ENCODE results near the gene BLTP3A. TPM values are rescaled to one million over a fixed set of nuclear protein-coding genes. Genes with fewer than 3 reads are reported as not detected.

Gene BLTP3A
- total and polyA plus RNA-seq, 2 of the 8 experiments (the other 6 are each of a cell fraction or from before 2014, with no cell fraction given), result 8.5 to 17.2 TPM

GRCh38 chr6:34804543-34804942, 12.7 kb downstream of the BLTP3A start:
- H3K4me2 ChIP-seq (ENCODE audit: insufficient read depth in 1 of 2, low read depth in 2 of 2, low read length in 2 of 2), result no peak overlapping the region
- no peak overlapping the region for H3K27ac ChIP-seq (ENCODE audit: low read depth, low read length)
- H3K23me2 ChIP-seq (ENCODE audit: low read depth, low read length), result no peaks in the 10 kb centered on the region
- TF ChIP-seq TAF7 (optimal IDR thresholded peaks at IDR 0.05; ENCODE audit: borderline replicate concordance, low read depth, low read length) (no peak), JUN (IDR thresholded peaks at IDR 0.05; ENCODE audit: low read depth, low read length) (no peak), PHF8 (conservative IDR thresholded peaks at IDR 0.05; ENCODE audit: low read depth, low read length) (no peak), KDM4A (IDR thresholded peaks at IDR 0.05; ENCODE audit: low read depth, low read length, severe bottlenecking) (no peak), SRF (IDR thresholded peaks at IDR 0.05; ENCODE audit: low read depth, low read length) (no peak), HDAC6 (IDR thresholded peaks at IDR 0.05; ENCODE audit: low read depth, low read length) (no peak), CREB1 (IDR thresholded peaks at IDR 0.05) (no peak), SP4 (IDR thresholded peaks at IDR 0.05; ENCODE audit: low read length) (no peak), EZH2 (IDR thresholded peaks at IDR 0.05; ENCODE audit: low read depth, low read length, severe bottlenecking) (no peak), HDAC2 (IDR thresholded peaks at IDR 0.05; ENCODE audit: borderline replicate concordance in 1 of 2, low read depth in 2 of 2, low read length in 2 of 2) (no peak), CEBPB (IDR thresholded peaks at IDR 0.05; ENCODE audit: low read depth, low read length) (no peak), TAF1 (IDR thresholded peaks at IDR 0.05; ENCODE audit: low read depth, low read length) (no peak), RBBP5 (IDR thresholded peaks at IDR 0.05; ENCODE audit: borderline replicate concordance, low read depth, low read length) (no peak), JUND (IDR thresholded peaks at IDR 0.05; ENCODE audit: low read length) (no peak), SIRT6 (IDR thresholded peaks at IDR 0.05; ENCODE audit: low read length) (no peak), CBX8 (IDR thresholded peaks at IDR 0.05; ENCODE audit: borderline replicate concordance, low read depth, low read length) (no peak), CHD1 (IDR thresholded peaks at IDR 0.05; ENCODE audit: low read depth, low read length) (no peak)
- H3K4ac ChIP-seq (replicated peaks; ENCODE audit: insufficient read length, low read depth, low read length), result no peak overlapping the region
- no peak overlapping the region for H4K5ac ChIP-seq (ENCODE audit: insufficient read length, low read depth, low read length)
- no peak overlapping the region for H2BK5ac ChIP-seq (ENCODE audit: low read depth, low read length)
- peaks cover 0 to 57% of the 10 kb centered on the region in 2 experiments; a peak in 2 of 4 replicates for H3K79me2 ChIP-seq (ENCODE audit: control insufficient read depth in 1 of 2, insufficient read depth in 2 of 2, low read length in 2 of 2)
- H3K18ac ChIP-seq (ENCODE audit: extremely low read depth, low read length), result no peak overlapping the region
- ChIA-PET CTCF (ENCODE audit: partially characterized antibody) (interaction anchor here (0.5 to 1.5 kb wide), 3 partner anchors 9 to 389 kb away, joined by 3 to 9 read pairs (median 3); no protein-coding TSS in a partner anchor), POLR2A (ENCODE audit: partially characterized antibody) (interaction anchor here (7.2 to 8.9 kb wide), 2 partner anchors 9 to 12 kb away, joined by 40 to 65 read pairs; partner anchors contain the start of gene BLTP3A)
- H3K36me3 ChIP-seq (ENCODE audit: control insufficient read depth in 2 of 4, insufficient read depth in 4 of 4, low read length in 3 of 4), result no peaks in the 10 kb centered on the region
- H2AFZ ChIP-seq (ENCODE audit: low read length), result no peak overlapping the region
- FAIRE-seq (no peak), DNase-seq (ENCODE audit: low read depth in 1 of 2, low spot score in 2 of 2) (no peak)
- H3K4me1 ChIP-seq (replicated peaks in 1 of 4; ENCODE audit: control insufficient read depth in 3 of 4, insufficient read depth in 4 of 4, low read length in 3 of 4), result no peaks in the 10 kb centered on the region
- H2AK5ac ChIP-seq (ENCODE audit: low read depth, low read length), result no peak overlapping the region
- H4K91ac ChIP-seq (replicated peaks; ENCODE audit: insufficient read length, low read length), result no peak overlapping the region
- H4K8ac ChIP-seq (ENCODE audit: extremely low read depth, insufficient read depth, low read length), result no peak overlapping the region
- peaks cover 0 to 2% of the 10 kb centered on the region in 2 experiments for H4K20me1 ChIP-seq (replicated peaks in 1 of 2; ENCODE audit: control insufficient read depth in 1 of 2, insufficient read depth in 2 of 2, low read length in 2 of 2)
- peaks cover 7% of the 10 kb centered on the region; the same call in 1 of the 2 replicates for H3K79me1 ChIP-seq (ENCODE audit: low read depth, low read length)
- H2BK20ac ChIP-seq (ENCODE audit: low read length), result no peak overlapping the region
- H3K56ac ChIP-seq (replicated peaks; ENCODE audit: insufficient read length, low read depth, low read length), result no peak overlapping the region
- H3K27me3 ChIP-seq (replicated peaks in 1 of 4; ENCODE audit: control insufficient read depth in 3 of 4, extremely low read depth in 1 of 4, insufficient read depth in 3 of 4, low read length in 3 of 4), result no peaks in the 10 kb centered on the region
- H3K23ac ChIP-seq (ENCODE audit: insufficient read length), result no peak overlapping the region
- H3K14ac ChIP-seq (ENCODE audit: insufficient read length), result no peak overlapping the region
- no peak overlapping the region for H2BK120ac ChIP-seq (replicated peaks; ENCODE audit: low read depth, low read length)
- H3K9ac ChIP-seq (replicated peaks in 1 of 4; ENCODE audit: extremely low read depth in 1 of 4, low read depth in 3 of 4, low read length in 3 of 4), result no peak overlapping the region
- no peak overlapping the region for H2BK15ac ChIP-seq (ENCODE audit: low read length)
- no peak overlapping the region for H2BK12ac ChIP-seq (ENCODE audit: low read depth, low read length)
- no peaks in the 10 kb centered on the region for H3K9me3 ChIP-seq (ENCODE audit: insufficient read depth in 2 of 2, low read depth in 1 of 2, low read length in 1 of 2)
- H3K4me3 ChIP-seq (ENCODE audit: extremely low read depth in 1 of 4, insufficient read depth in 2 of 4, low read depth in 3 of 4, low read length in 4 of 4), result no peak overlapping the region

Measured in H1 (cell line).